Measurements from ENCODE around the gene LMAN1L. TPM values are rescaled to one million over a fixed set of nuclear protein-coding genes. Genes with fewer than 3 reads are reported as not detected.

LMAN1L gene
- total RNA-seq, 2 donors from 2014 or later = not detected

DNA sequence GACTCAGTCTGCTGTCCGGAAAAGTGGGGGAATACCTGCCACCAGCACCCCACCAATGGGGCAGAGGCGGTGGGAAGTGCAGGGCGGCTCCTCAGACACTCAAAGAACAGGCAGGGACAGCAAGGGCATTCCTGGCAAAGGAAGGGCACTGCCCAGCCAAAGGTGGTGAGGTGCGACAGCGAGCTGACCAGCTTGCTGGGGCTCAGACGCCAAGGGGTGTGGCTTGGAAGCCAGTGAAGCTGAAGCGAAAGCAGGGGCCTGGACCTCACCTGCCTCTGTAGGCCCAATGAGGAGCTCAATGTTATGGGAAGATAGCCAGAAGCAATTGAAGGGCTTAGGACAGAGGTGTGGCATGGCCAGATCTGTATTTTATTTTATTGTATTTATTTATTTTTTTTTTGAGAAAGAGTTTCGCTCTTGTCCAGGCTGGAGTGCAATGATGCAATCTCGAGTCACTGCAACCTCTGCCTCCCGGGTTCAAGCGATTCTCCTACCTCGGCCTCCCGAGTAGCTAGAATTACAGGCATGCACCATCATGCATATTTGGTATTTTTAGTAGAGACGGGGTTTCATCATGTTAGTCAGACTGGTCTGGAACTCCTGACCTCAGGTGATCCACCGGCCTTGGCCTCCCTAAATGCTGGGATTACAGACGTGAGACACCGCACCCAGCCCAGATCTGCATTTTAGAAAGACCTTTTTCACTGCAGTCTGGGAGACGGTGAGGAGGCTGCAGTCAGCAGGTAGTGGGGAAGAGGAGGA lies 4.4 kb upstream of the LMAN1L start:
- H3K4me1 ChIP-seq (ENCODE audit: control insufficient read depth in 1 of 2, low read depth in 2 of 2) = no peaks in the 10 kb centered on the region
- TF ChIP-seq, protein P1, sequence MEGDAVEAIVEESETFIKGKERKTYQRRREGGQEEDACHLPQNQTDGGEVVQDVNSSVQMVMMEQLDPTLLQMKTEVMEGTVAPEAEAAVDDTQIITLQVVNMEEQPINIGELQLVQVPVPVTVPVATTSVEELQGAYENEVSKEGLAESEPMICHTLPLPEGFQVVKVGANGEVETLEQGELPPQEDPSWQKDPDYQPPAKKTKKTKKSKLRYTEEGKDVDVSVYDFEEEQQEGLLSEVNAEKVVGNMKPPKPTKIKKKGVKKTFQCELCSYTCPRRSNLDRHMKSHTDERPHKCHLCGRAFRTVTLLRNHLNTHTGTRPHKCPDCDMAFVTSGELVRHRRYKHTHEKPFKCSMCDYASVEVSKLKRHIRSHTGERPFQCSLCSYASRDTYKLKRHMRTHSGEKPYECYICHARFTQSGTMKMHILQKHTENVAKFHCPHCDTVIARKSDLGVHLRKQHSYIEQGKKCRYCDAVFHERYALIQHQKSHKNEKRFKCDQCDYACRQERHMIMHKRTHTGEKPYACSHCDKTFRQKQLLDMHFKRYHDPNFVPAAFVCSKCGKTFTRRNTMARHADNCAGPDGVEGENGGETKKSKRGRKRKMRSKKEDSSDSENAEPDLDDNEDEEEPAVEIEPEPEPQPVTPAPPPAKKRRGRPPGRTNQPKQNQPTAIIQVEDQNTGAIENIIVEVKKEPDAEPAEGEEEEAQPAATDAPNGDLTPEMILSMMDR (IDR thresholded peaks at IDR 0.05) = no peak
- no peak for ATAC-seq (ENCODE audit: insufficient number of reproducible peaks, low FRiP score, low read depth)

GRCh38 chr15:74808840-74809229 lies 3.8 kb upstream of the LMAN1L start:
- TF ChIP-seq, protein P1 (IDR thresholded peaks at IDR 0.05) = no peak
- no peak for DNase-seq (ENCODE audit: low spot score)
- Histone ChIP-seq H3K27me3 (replicated peaks; ENCODE audit: insufficient read depth) (no peaks in the 10 kb centered on the region), H3K4me3 (no peak overlapping the region), H3K4me1 (ENCODE audit: control insufficient read depth in 1 of 2, low read depth in 2 of 2) (no peaks in the 10 kb centered on the region), H3K27ac (no peak overlapping the region), H3K36me3 (peaks cover 2% of the 10 kb centered on the region), H3K9me3 (no peaks in the 10 kb centered on the region)
- ATAC-seq (ENCODE audit: insufficient number of reproducible peaks, low FRiP score, low read depth) = no peak

More for the DNA sequence above, 4.4 kb upstream of the LMAN1L start:
- peaks cover 3% of the 10 kb centered on the region for H3K36me3 ChIP-seq
- H3K4me3 ChIP-seq = no peak overlapping the region
- no peaks in the 10 kb centered on the region for H3K27me3 ChIP-seq (replicated peaks; ENCODE audit: insufficient read depth)
- H3K9me3 ChIP-seq = no peaks in the 10 kb centered on the region
- no peak for DNase-seq (ENCODE audit: low spot score)
- H3K27ac ChIP-seq = no peak overlapping the region

DNA sequence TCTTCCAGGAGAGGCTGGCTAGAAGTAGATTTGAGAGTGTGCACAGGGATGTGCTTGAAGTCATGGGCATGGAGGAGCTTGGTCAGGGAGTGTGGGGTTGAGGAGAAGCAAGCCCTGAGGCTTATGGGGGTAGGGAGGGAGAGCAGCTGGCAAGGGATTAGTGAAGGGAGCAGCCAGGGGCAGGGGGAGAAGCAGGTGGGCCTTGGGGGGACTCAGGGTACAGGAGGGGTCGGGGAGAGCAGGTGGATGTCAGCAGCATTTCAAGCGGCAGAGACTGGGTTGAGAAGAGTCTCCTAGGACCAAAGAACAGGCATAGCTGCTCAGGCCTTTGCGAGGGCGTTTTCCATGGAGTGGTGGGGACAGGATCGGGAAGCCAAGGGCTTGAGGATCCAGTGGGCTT lies 3.4 kb upstream of the LMAN1L start:
- H3K4me3 ChIP-seq = no peak overlapping the region
- H3K9me3 ChIP-seq = no peaks in the 10 kb centered on the region

DNA sequence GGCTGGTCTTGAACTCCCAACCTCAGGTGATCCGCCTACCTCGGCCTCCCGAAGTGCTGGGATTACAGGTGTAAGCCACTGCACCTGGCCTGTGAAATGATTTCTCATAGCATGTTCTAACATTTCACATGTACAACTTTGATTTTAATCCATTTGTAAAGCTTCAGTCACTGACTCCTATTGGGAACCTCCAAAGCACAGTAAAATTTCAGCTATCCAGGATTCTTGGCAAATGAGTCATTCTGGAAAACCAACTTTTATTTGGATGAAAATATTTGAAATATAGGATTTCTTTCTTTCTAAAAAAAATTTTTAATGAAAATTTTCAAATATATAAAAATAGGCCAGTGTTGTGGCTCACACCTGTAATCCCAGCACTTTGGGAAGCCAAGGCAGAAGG lies 2.7 kb upstream of the LMAN1L start:
- Histone ChIP-seq H3K27me3 (replicated peaks; ENCODE audit: insufficient read depth) (no peaks in the 10 kb centered on the region), H3K4me1 (ENCODE audit: control insufficient read depth in 1 of 2, low read depth in 2 of 2) (no peaks in the 10 kb centered on the region), H3K4me3 (no peak overlapping the region), H3K9me3 (no peaks in the 10 kb centered on the region), H3K27ac (no peak overlapping the region), H3K36me3 (no peaks in the 10 kb centered on the region)
- TF ChIP-seq, protein P1 (IDR thresholded peaks at IDR 0.05) = no peak
- ATAC-seq (ENCODE audit: insufficient number of reproducible peaks, low FRiP score, low read depth) = no peak
- no peak for DNase-seq (ENCODE audit: low spot score)

More for the DNA sequence above, 3.4 kb upstream of the LMAN1L start:
- H3K4me1 ChIP-seq (ENCODE audit: control insufficient read depth in 1 of 2, low read depth in 2 of 2) = no peaks in the 10 kb centered on the region
- TF ChIP-seq, protein P1 (IDR thresholded peaks at IDR 0.05) = no peak
- ATAC-seq (ENCODE audit: insufficient number of reproducible peaks, low FRiP score, low read depth) (no peak), DNase-seq (ENCODE audit: low spot score) (no peak)
- no peaks in the 10 kb centered on the region for H3K36me3 ChIP-seq
- H3K27me3 ChIP-seq (replicated peaks; ENCODE audit: insufficient read depth) = no peaks in the 10 kb centered on the region
- no peak overlapping the region for H3K27ac ChIP-seq

- ATAC-seq (ENCODE audit: insufficient number of reproducible peaks, low FRiP score, low read depth) (no peak), DNase-seq (ENCODE audit: low spot score) (no peak)
- Histone ChIP-seq H3K36me3 (no peaks in the 10 kb centered on the region), H3K4me1 (ENCODE audit: control insufficient read depth in 1 of 2, low read depth in 2 of 2) (no peaks in the 10 kb centered on the region), H3K4me3 (no peak overlapping the region), H3K9me3 (no peaks in the 10 kb centered on the region), H3K27ac (no peak overlapping the region), H3K27me3 (replicated peaks; ENCODE audit: insufficient read depth) (no peaks in the 10 kb centered on the region)
- TF ChIP-seq, protein P1 (IDR thresholded peaks at IDR 0.05) = no peak
These were observed 2.7 kb downstream of the LMAN1L start for GRCh38 chr15:74815121-74815934.

All from thoracic aorta (tissue), 2 donors.